ENCODE results near the gene CHDH. TPM values are rescaled to one million over a fixed set of nuclear protein-coding genes. Genes with fewer than 3 reads are reported as not detected.

Gene CHDH
- total RNA-seq, 8 experiments from 2014 or later = 0.27 to 2.8 (median 0.56) TPM

DNA sequence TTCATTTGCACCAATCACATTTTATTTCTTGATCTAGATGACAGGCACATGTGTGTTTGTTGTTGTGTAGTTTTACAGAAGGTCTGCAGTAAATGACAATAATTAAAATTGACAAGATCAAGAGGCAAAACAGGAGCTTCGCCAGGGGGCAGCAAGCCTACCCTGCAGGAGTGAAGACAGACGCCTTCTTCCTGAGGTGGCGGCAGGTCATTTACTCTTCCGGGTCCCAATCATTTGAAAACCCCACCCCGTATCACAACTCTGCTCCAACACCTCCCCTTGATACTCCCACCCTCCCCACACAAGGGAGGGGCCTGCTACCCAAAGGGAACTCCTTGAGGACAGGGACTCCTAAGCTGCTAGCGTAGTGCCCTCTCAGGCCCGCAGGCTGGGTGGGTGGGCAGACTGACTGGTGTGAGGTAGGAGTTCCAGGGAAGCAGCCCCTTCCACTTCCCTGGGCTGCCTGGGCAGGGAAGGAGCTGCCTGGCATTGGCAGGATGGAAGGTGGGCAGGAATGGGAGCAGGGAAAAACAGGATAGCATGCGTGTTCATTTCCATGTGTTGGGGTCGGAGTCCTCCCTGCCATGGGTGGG is 13.1 kb downstream of the CHDH start:
- no peak for ATAC-seq (replicated peaks in 6 of 8)
- in situ Hi-C loops (cut with MboI; ENCODE audit: low pct_unique_long_range_greater_than_20kb in 2 of 9, low sequenced_read_pairs in 9 of 9, unreplicated experiment in 9 of 9) = no loop called here
- Histone ChIP-seq H3K4me1 (replicated peaks in 1 of 2) (no peaks in the 10 kb centered on the region), H3K4me3 (no peak overlapping the region), H3K27ac (no peak overlapping the region)
- WGBS, 10 experiments = 40 to 100% (median 83%) methylated on average over 1 to 4 of the region's 9 CpGs; no CpG with 5 or more reads in 3 of the 10 experiments

DNA sequence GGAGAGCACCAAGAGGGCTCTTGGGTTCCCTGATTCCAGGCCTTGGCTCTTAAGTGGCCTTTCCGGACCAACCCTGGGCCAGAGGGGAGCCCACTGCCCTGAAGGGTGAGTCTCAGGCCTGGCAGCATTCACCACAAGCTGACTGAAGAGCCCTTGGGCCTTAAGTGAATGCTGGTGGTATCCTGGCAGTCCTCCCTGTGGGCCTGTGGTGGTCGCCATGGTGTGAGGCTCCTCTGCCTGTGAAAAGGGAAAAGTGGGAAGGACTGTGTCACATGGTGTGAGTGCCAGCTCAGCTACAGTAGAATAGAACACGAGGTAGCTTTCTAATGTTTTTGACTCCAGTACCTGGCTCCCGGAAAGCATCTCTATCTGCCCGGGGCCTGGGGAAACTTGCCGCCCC is 15.3 kb downstream of the CHDH start:
- no peaks in the 10 kb centered on the region for H3K4me1 ChIP-seq (replicated peaks in 1 of 2)
- H3K4me3 ChIP-seq = no peak overlapping the region
- in situ Hi-C loops (cut with MboI; ENCODE audit: low pct_unique_long_range_greater_than_20kb in 2 of 9, low sequenced_read_pairs in 9 of 9, unreplicated experiment in 9 of 9) = no loop called here
- ATAC-seq (replicated peaks in 6 of 8) = peak in 1 of 8 experiments; percentile 92
- no peak overlapping the region for H3K27ac ChIP-seq
- 80 to 100% (median 96%) methylated on average over 1 to 5 of the region's 6 CpGs; no CpG with 5 or more reads in 5 of the 10 experiments for WGBS, 10 experiments

DNA sequence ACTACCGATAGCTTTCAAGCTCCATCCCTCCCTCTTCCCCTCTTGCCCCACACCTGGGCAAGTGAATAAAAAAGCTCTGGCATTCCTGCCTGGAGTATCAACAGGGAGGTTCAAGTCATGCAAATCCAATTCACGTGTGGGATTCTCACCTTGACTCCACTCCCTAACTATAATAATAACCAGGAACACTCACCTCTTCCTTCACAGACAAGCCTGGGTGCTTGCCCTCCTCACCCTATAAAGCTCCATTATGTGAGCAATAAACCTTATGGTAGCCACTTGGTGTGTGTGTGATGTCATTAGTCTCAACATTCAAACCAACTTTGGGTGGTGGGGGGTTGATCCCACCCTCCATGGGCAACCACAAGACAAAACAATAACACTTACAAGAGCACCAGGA is 16.6 kb downstream of the CHDH start:
- 20 to 100% (median 82%) methylated on average over 1 to 2 of the region's 2 CpGs; no CpG with 5 or more reads in 6 of the 10 experiments for WGBS, 10 experiments
- H3K4me1 ChIP-seq (replicated peaks in 1 of 2) = peaks cover 0 to 1% of the 10 kb centered on the region in 2 donors
- no peak for ATAC-seq (replicated peaks in 6 of 8)
- no peak overlapping the region for H3K27ac ChIP-seq
- no peak overlapping the region for H3K4me3 ChIP-seq
- in situ Hi-C loops (cut with MboI; ENCODE audit: low pct_unique_long_range_greater_than_20kb in 2 of 9, low sequenced_read_pairs in 9 of 9, unreplicated experiment in 9 of 9) = no loop called here

DNA sequence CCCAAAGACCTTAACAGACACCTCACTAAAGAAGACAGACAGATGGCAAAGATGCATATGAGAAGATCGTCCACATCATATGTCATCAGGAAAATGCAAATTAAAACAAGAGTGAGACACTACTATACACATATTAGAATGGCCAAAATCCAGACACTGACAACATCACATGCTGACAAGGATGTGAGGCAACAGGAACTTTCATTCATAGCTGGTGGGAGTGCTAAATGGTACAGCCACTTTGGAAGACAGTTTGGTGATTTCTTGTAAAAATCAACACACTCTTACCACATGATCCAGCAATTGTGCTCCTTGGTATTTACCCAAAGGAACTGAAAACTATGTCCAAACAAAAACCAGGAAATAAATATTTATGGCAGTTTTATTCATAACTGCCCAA is 17.6 kb downstream of the CHDH start:
- Histone ChIP-seq H3K4me1 (replicated peaks in 1 of 2) (peaks cover 3 to 7% of the 10 kb centered on the region in 2 donors), H3K27ac (no peak overlapping the region), H3K4me3 (no peak overlapping the region)
- no peak for ATAC-seq (replicated peaks in 6 of 8)
- WGBS, 10 experiments = 0 to 100% (median 22%) methylated on average over 1 of the region's 1 CpG; no CpG with 5 or more reads in 3 of the 10 experiments
- in situ Hi-C loops (cut with MboI; ENCODE audit: low pct_unique_long_range_greater_than_20kb in 2 of 9, low sequenced_read_pairs in 9 of 9, unreplicated experiment in 9 of 9) = no loop called here

DNA sequence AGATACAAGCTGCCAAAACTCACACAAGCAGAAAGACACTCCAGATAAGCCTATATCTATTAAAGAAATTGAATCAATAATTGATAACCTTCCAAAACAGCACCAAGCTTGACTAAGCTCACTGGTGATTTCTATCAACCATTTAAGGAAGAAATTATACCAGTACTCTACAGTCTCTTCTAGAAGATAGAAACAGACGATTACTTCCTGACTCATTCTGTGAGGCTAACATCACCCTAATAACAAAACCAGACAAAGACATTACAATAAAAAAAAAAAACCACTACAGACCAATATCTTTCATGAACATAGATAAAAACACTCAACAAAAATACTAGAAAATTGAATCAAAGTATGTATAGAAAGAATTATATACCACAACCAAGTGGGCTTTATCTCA is 20.2 kb downstream of the CHDH start:
- in situ Hi-C loops (cut with MboI; ENCODE audit: low pct_unique_long_range_greater_than_20kb in 2 of 9, low sequenced_read_pairs in 9 of 9, unreplicated experiment in 9 of 9) = no loop called here
- 0 to 100% (median 83%) methylated on average over 1 of the region's 1 CpG; no CpG with 5 or more reads in 1 of the 10 experiments for WGBS, 10 experiments
- no peak for ATAC-seq (replicated peaks in 6 of 8)
- H3K4me1 ChIP-seq (replicated peaks in 1 of 2) = peaks cover 3 to 7% of the 10 kb centered on the region in 2 donors
- H3K27ac ChIP-seq = no peak overlapping the region
- no peak overlapping the region for H3K4me3 ChIP-seq

DNA sequence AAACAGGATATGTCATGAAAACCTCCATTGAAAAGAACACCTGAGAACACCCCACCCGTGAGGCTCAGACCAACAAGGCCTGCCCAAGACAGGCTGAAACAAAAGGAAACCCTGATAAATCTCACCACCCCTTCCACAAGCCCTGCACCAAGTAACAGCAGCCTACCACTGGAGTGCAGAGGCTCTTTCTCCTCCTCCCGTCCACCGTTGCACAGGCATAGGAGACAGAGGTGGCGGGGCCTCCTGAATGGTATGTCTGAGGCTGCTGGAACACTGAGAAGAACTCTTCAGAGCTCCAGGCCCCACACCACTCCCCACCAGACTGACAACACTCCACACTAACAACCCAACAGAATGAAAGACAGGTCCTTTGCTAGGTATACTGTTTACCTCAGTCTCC is 21.4 kb downstream of the CHDH start:
- ATAC-seq (replicated peaks in 6 of 8) = no peak
- Histone ChIP-seq H3K4me1 (replicated peaks in 1 of 2) (peaks cover 3 to 7% of the 10 kb centered on the region in 2 donors), H3K27ac (no peak overlapping the region), H3K4me3 (no peak overlapping the region)
- in situ Hi-C loops (cut with MboI; ENCODE audit: low pct_unique_long_range_greater_than_20kb in 2 of 9, low sequenced_read_pairs in 9 of 9, unreplicated experiment in 9 of 9) = no loop called here
- WGBS, 10 experiments = 20 to 82% (median 40%) methylated on average over 1 to 3 of the region's 4 CpGs; no CpG with 5 or more reads in 7 of the 10 experiments

DNA sequence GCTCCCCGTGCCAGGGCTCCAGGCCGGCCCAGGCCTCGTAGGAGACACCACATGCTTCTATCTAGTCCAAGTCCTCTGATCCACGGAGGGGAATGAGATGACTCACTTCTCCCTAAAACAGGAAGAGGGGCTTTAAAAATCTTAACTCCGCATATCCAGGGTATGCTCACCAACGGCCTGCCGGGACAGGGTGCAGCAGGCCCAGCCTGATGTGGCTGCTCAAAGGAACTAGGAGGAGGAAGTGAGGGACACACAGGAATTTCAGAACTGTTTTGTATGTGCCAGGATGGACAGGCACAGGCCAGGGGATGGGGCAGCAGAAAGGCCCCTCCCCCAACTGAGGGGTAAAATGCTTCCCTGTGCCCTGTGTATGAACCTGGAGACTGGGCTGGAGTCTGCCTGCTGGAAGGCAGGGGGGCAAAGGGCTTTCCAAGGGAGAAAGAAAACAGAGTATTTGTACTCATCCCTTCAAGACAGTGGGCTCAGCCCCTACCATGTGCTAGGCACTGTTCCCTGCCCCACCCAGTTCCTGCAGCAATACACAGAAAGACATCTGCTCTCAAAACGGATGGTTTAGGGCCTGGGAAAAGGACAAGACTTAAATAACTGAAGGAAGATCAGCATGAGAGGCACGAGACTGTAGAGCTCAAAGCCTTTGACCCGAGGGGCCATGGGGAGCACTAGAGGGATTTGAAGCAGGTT is 22.1 kb downstream of the CHDH start:
- Histone ChIP-seq H3K27ac (no peak overlapping the region), H3K4me3 (no peak overlapping the region), H3K4me1 (replicated peaks in 1 of 2) (peaks cover 3 to 7% of the 10 kb centered on the region in 2 donors)
- ATAC-seq (replicated peaks in 6 of 8) = peak in 6 of 8 experiments; percentile 33 to 66 (median 45)
- in situ Hi-C loops (cut with MboI; ENCODE audit: low pct_unique_long_range_greater_than_20kb in 2 of 9, low sequenced_read_pairs in 9 of 9, unreplicated experiment in 9 of 9) = no loop called here
- WGBS, 10 experiments = 21 to 100% (median 70%) methylated on average over 1 to 7 of the region's 10 CpGs; no CpG with 5 or more reads in 5 of the 10 experiments

DNA sequence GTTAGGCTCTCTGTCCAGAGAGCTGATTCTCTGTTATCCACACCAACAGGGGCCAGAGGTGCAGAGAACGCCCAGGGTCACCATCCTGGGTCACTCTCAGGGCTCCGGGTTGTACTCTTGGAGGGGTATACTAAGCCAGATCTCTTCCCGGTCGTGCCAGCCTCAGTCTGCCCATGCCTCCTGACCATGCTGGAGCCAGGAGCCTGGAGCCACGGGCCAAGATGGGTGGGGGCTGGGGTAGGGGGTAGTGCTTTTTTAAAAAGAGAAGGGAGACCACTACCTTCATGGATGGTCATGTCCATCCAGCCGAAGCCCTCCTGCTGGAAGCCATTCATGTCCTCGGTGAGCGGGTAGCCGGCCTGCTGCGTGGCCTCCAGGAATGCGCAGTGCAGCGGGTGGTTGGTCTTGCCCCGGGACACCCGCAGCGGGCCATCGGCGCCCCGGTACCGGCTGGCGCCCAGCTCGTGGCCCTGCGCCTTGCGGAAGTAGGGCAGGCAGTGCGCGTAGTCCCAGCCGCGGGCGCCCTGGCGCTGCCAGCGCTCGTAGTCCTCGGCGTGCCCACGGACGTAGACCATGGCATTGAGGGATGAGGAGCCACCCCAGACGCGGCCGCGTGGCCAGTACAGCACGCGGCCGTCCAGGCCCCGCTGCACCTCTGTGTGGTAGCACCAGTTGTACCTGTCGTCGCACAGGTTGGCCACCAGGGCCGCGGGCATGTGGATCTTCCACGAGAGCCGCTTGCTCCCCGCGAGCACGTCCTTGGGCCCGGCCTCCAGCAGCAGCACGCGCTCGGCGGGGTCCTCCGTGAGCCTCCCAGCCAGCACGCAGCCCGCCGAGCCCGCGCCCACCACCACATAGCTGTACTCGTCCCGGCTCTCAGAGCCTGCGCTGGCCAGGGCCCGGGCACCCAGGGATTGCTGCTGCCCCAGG is 22.9 kb downstream of the CHDH start:
- H3K27ac ChIP-seq = no peak overlapping the region
- ATAC-seq (replicated peaks in 6 of 8) = peak in 2 of 8 experiments; percentile 11 to 18
- in situ Hi-C loops (cut with MboI; ENCODE audit: low pct_unique_long_range_greater_than_20kb in 2 of 9, low sequenced_read_pairs in 9 of 9, unreplicated experiment in 9 of 9) = no loop called here
- 89 to 93% (median 93%) methylated on average over 2 to 8 of the region's 67 CpGs; no CpG with 5 or more reads in 7 of the 10 experiments for whole genome bisulfite sequencing, 10 experiments
- H3K4me1 ChIP-seq (replicated peaks in 1 of 2) = peaks cover 3 to 7% of the 10 kb centered on the region in 2 donors
- no peak overlapping the region for H3K4me3 ChIP-seq

DNA sequence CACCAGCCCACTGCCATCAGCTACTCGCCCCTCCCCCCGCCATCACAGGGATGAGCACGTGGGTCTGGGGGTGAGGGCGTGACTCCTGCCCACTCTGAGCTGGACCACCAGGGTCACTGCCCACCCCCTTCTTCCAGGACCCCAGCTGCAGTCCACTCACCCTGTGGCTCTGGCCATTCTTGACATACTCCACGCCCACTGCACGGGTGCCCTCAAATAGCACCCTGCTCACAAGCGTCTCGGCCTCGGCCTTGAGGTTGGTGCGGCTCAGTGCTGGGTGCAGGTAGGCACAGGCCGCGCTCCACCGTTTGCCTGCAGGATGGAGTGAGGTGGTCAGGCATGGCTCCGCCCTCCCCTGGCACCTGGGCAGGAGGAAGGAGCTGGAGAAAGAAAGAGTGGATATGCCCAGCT is 23.9 kb downstream of the CHDH start:
- H3K4me1 ChIP-seq (replicated peaks in 1 of 2) = peaks cover 3 to 7% of the 10 kb centered on the region in 2 donors
- 73 to 100% (median 80%) methylated on average over 1 to 5 of the region's 14 CpGs; no CpG with 5 or more reads in 7 of the 10 experiments for WGBS, 10 experiments
- no peak overlapping the region for H3K27ac ChIP-seq
- no peak for ATAC-seq (replicated peaks in 6 of 8)
- no peak overlapping the region for H3K4me3 ChIP-seq
- in situ Hi-C loops (cut with MboI; ENCODE audit: low pct_unique_long_range_greater_than_20kb in 2 of 9, low sequenced_read_pairs in 9 of 9, unreplicated experiment in 9 of 9) = no loop called here

DNA sequence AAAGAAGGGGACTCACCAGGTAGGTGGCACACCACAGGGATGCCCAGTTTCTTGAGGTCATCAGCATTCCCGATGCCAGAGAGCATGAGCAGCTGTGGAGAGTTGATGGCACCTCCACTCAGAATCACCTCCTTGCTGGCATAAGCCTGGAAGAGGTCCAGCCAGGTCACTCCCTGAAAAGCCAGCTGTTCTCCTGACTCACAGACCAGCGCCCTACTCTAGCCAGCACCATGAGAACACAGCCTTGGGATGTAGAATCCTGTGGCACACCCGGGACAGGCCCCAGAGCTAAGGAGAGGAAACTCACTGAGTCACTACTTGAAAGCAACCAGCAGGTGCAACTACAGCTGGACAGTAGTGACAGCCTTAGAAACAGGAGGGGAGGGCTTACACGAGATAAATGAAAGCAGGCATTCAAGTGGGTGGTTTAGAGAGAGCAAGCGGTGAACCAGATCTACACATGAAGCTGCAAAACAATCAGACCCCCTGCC is 24.5 kb downstream of the CHDH start:
- no peak overlapping the region for H3K27ac ChIP-seq
- no peak overlapping the region for H3K4me3 ChIP-seq
- ATAC-seq (replicated peaks in 6 of 8) = peak in 3 of 8 experiments; percentile 23 to 96 (median 96)
- WGBS, 10 experiments = 0 to 67% (median 57%) methylated on average over 2 to 3 of the region's 5 CpGs; no CpG with 5 or more reads in 5 of the 10 experiments
- H3K4me1 ChIP-seq (replicated peaks in 1 of 2) = peaks cover 3 to 7% of the 10 kb centered on the region in 2 donors
- in situ Hi-C loops (cut with MboI; ENCODE audit: low pct_unique_long_range_greater_than_20kb in 2 of 9, low sequenced_read_pairs in 9 of 9, unreplicated experiment in 9 of 9) = no loop called here

DNA sequence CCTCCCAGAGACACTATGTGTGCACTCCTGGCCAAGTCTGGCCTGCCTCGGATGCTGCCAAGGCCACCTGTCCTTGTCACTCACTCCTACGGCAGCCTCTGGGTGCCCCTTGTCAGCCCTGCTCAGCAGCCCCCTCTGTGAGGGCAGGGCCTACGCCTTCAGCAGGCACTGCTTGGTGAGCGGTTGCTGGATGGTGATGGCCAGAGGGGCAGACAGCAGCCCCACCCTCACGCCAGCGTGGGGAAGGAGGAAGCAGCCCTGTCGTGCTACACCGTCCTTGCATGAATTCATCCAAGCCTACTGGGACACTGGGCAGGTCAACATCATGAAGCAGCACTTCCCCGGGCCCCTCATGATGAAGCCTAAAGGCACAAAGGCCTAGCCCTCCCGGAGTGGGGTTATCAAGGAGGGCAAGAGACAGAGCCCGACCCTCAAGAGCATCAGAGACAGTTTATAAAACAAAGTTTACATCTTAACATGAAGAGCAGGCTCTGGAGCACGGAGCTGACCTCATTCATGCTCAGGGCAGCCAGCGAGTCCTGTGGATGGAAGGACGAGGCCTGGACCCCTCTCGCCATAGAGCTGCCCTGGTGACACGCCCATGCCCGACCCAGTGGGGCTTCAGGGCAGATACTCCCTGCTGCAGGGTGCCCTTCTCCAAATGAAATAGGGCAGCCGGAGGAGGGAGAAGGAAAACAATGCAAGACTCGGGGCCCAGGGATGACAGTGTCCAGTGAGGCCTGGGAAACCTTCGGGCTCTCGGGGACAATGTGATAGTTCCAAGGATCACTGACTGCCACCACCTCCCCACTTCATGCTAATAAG is 25.3 kb downstream of the CHDH start:
- in situ Hi-C loops (cut with MboI; ENCODE audit: low pct_unique_long_range_greater_than_20kb in 2 of 9, low sequenced_read_pairs in 9 of 9, unreplicated experiment in 9 of 9) = no loop called here
- no peak overlapping the region for H3K27ac ChIP-seq

DNA sequence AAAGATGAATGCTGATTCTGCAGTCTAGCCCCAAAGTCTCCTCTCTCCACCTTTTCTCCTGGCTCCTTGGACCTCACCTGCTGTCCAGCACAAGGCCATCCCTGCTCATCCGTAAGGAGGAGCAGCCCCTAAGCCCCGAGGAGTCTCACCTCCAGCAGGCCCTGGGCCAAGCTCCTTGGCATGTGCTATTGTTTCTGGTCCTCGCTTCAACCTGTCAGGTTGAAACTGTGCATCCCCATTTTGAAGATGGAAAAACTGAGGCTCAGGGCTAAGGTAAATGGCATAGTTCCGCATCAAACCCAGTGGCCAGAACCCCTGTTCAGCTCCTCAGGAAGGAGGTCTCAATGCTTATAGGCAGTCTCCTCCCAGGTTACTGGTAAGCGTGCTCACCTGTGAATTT is 26.1 kb downstream of the CHDH start:
- WGBS, 10 experiments = 62 to 100% (median 95%) methylated on average over 1 to 3 of the region's 5 CpGs; no CpG with 5 or more reads in 6 of the 10 experiments
- no peak for ATAC-seq (replicated peaks in 6 of 8)
- in situ Hi-C loops (cut with MboI; ENCODE audit: low pct_unique_long_range_greater_than_20kb in 2 of 9, low sequenced_read_pairs in 9 of 9, unreplicated experiment in 9 of 9) = no loop called here
- peaks cover 3 to 7% of the 10 kb centered on the region in 2 donors for H3K4me1 ChIP-seq (replicated peaks in 1 of 2)
- H3K27ac ChIP-seq = no peak overlapping the region
- no peak overlapping the region for H3K4me3 ChIP-seq

More for the DNA sequence above, 25.3 kb downstream of the CHDH start:
- no peak overlapping the region for H3K4me3 ChIP-seq
- WGBS, 10 experiments = 67 to 100% (median 90%) methylated on average over 1 to 7 of the region's 21 CpGs; no CpG with 5 or more reads in 3 of the 10 experiments
- peaks cover 3 to 7% of the 10 kb centered on the region in 2 donors for H3K4me1 ChIP-seq (replicated peaks in 1 of 2)
- no peak for ATAC-seq (replicated peaks in 6 of 8)
